Lower leg skin (tissue), 3 donors: ENCODE measurements around the gene REEP3.

Experiments used
- POLR2A ChIP-seq, 2 donors: fragments of 450-650 bp; IDR thresholded peaks; one replicate each; pipeline ENCODE4 v1.6.1; 2016 to 2017; ENCODE audit warnings: antibody characterized with exemption in 2 of 2, mild to moderate bottlenecking in 1 of 2, moderate library complexity in 1 of 2
- TF ChIP-seq, protein P1 (sequence below), 3 donors: fragments of 450-650 bp; IDR thresholded peaks; one replicate each; pipeline ENCODE4 v1.5.1; 2016; ENCODE audit warnings: antibody characterized with exemption in 3 of 3, mild to moderate bottlenecking in 3 of 3, moderate library complexity in 2 of 3

DNA sequence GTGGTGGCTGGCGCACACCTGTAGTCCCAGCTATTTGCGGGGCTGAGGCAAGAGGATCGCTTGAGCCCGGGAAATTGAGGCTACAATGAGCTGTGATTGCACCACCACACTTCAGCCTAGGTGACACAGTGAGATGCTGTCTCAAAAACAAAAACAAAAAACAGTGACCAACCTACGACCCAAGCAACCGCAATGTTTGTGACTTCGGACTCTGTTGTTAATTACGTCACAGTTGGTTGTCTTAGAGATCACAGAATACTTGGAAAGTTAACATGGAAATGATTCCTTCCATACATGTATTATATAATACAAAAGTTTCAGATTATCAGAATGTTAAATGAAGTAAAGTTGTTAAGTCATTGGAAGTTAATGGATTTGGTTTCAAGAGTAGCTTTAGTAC is 106.2 kb downstream of the REEP3 start:
- TF ChIP-seq, protein P1, sequence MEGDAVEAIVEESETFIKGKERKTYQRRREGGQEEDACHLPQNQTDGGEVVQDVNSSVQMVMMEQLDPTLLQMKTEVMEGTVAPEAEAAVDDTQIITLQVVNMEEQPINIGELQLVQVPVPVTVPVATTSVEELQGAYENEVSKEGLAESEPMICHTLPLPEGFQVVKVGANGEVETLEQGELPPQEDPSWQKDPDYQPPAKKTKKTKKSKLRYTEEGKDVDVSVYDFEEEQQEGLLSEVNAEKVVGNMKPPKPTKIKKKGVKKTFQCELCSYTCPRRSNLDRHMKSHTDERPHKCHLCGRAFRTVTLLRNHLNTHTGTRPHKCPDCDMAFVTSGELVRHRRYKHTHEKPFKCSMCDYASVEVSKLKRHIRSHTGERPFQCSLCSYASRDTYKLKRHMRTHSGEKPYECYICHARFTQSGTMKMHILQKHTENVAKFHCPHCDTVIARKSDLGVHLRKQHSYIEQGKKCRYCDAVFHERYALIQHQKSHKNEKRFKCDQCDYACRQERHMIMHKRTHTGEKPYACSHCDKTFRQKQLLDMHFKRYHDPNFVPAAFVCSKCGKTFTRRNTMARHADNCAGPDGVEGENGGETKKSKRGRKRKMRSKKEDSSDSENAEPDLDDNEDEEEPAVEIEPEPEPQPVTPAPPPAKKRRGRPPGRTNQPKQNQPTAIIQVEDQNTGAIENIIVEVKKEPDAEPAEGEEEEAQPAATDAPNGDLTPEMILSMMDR (IDR thresholded peaks at IDR 0.05): no peak
- TF ChIP-seq POLR2A (IDR thresholded peaks at IDR 0.05): no peak
